HepG2 (cell line): ENCODE results near the gene YKT6. TPM values are rescaled to one million over a fixed set of nuclear protein-coding genes. Genes with fewer than 3 reads are reported as not detected.

Source experiments
- ATAC-seq: fragments of 200-7000 bp; cut with Tn5 transposase; 3 replicates; pipeline ENCODE4 v1.9.1; 2020; ENCODE audit warnings: mild to moderate bottlenecking, moderate library complexity
- BruUV-seq: library from RNA; stranded (reverse); fragments of 400-500 nt; replicated peaks from 2 replicates; lab custom pipeline; 2021; lab: Mats Ljungman, UMichigan
- CTCF ChIA-PET: fragments of 300-600 bp; formaldehyde crosslinking; extraction: SDS; loops from one replicate; lab custom pipeline; 2021; ENCODE audit warnings: low total read pairs, inconsistent platforms, low intra/inter-chr PET ratio; lab: Yijun Ruan, JAX
- POLR2A ChIA-PET: fragments of 350-600 bp; sonication (Branson Sonifier 250); formaldehyde crosslinking; loops from one replicate; lab custom pipeline; 2020; ENCODE audit warnings: antibody characterized with exemption, inconsistent platforms; lab: Yijun Ruan, JAX
- DNase-seq: peaks from one replicate; pipeline ENCODE4 v3.0.0-alpha.2; 2015; ENCODE audit warnings: low spot score
- FAIRE-seq: peaks from 3 replicates; lab custom pipeline; 2011; peaks lifted over from hg19 to GRCh38; lab: Jason Lieb, UNC
- H2AFZ ChIP-seq: one replicate; pipeline ENCODE4 v1.6.1; 2011; ENCODE audit warnings: low read length, inconsistent platforms
- H3K27ac ChIP-seq: fragments of 300-600 bp; 3 replicates; pipeline ENCODE4 v1.8.0; 2011; ENCODE audit warnings: mixed run types, mild to moderate bottlenecking, mixed read lengths, low read length, inconsistent platforms; ENCODE audit not compliant: insufficient read depth; ENCODE audit errors: extremely low read length
- H3K27me3 ChIP-seq, 2 experiments: fragments of 200-600 bp in 1 of 2; 2 replicates in 1 of 2; 3 replicates in 1 of 2; pipeline versions ENCODE4 v1.6.0 to v1.8.0; 2011; ENCODE audit warnings: low read length in 2 of 2, mild to moderate bottlenecking in 2 of 2, moderate library complexity in 2 of 2, inconsistent platforms in 1 of 2; ENCODE audit not compliant: insufficient read depth in 2 of 2, control insufficient read depth in 1 of 2
- H3K36me3 ChIP-seq, 2 experiments: fragments of 200-600 bp in 1 of 2; replicated peaks in 1 of 2; 2 replicates in 1 of 2; 3 replicates in 1 of 2; pipeline versions ENCODE4 v1.5.1 to v1.8.0; 2011; ENCODE audit warnings: low read length in 2 of 2, inconsistent platforms in 1 of 2; ENCODE audit not compliant: insufficient read depth in 2 of 2, control insufficient read depth in 1 of 2
- H3K4me1 ChIP-seq: 2 replicates; pipeline ENCODE4 v1.5.1; 2012; ENCODE audit warnings: low read length, inconsistent platforms; ENCODE audit not compliant: insufficient read depth
- H3K4me2 ChIP-seq: 2 replicates; pipeline ENCODE4 v1.6.0; 2011; ENCODE audit warnings: low read depth, low read length, inconsistent platforms
- H3K4me3 ChIP-seq, 3 experiments: fragments of 200-600 bp in 1 of 3; sonication (generic), shearing (Covaris generic) in 1 of 3; replicated peaks in 1 of 3; 2 replicates each; pipeline ENCODE4 v1.5.1; 2011 to 2016; ENCODE audit warnings: low read length in 3 of 3, inconsistent platforms in 2 of 3, low read depth in 2 of 3, mild to moderate bottlenecking in 2 of 3, control low read depth in 1 of 3, mixed read lengths in 1 of 3; ENCODE audit not compliant: insufficient read depth in 1 of 3
- H3K79me2 ChIP-seq: one replicate; pipeline ENCODE4 v1.6.1; 2011; ENCODE audit warnings: low read length, inconsistent platforms; ENCODE audit not compliant: insufficient read depth
- H3K9ac ChIP-seq: 2 replicates; pipeline ENCODE4 v1.6.0; 2011; ENCODE audit warnings: mild to moderate bottlenecking, low read depth, low read length, inconsistent platforms; ENCODE audit not compliant: insufficient read depth
- H3K9me3 ChIP-seq: 2 replicates; pipeline ENCODE4 v1.5.1; 2012; ENCODE audit warnings: mild to moderate bottlenecking, low read length
- H4K20me1 ChIP-seq: 2 replicates; pipeline ENCODE4 v1.6.0; 2011; ENCODE audit warnings: inconsistent platforms, mild to moderate bottlenecking, low read length, moderate library complexity; ENCODE audit not compliant: insufficient read depth
- ARNT ChIP-seq: fragments of 450-650 bp; IDR thresholded peaks from 2 replicates; pipeline ENCODE4 v1.6.1; 2017
- BCLAF1 ChIP-seq: fragments of 450-650 bp; IDR thresholded peaks from 2 replicates; pipeline ENCODE4 v1.6.1; 2017; ENCODE audit warnings: mild to moderate bottlenecking
- ELF4 ChIP-seq: sonication (generic); formaldehyde crosslinking; IDR thresholded peaks from 2 replicates; pipeline ENCODE4 v1.5.0; 2020; ENCODE audit warnings: missing genetic modification reagents, mild to moderate bottlenecking, moderate library complexity, borderline replicate concordance
- HMGA1 ChIP-seq: sonication (generic); formaldehyde crosslinking; conservative IDR thresholded peaks from 2 replicates; pipeline ENCODE4 v1.4.0; 2020; ENCODE audit warnings: missing genetic modification reagents
- SP4 ChIP-seq: sonication (generic); formaldehyde crosslinking; IDR thresholded peaks from 2 replicates; pipeline ENCODE4 v1.8.1; 2023; ENCODE audit warnings: mild to moderate bottlenecking, missing genetic modification reagents
- SRSF4 ChIP-seq: fragments of 200-400 bp; formaldehyde crosslinking; IDR thresholded peaks from one replicate; pipeline ENCODE4 v1.6.1; 2018; ENCODE audit warnings: mild to moderate bottlenecking, low read depth, low read length, moderate library complexity; ENCODE audit not compliant: poor library complexity, severe bottlenecking
- SSRP1 ChIP-seq: IDR thresholded peaks from 2 replicates; pipeline ENCODE4 v1.6.1; 2016; ENCODE audit warnings: control low read depth
- TBX3 ChIP-seq: fragments of 450-650 bp; IDR thresholded peaks from 2 replicates; pipeline ENCODE4 v1.6.1; 2017; ENCODE audit warnings: antibody characterized with exemption, mild to moderate bottlenecking, inconsistent platforms, borderline replicate concordance
- ZBTB34 ChIP-seq: sonication (generic); formaldehyde crosslinking; IDR thresholded peaks from 2 replicates; pipeline ENCODE4 v1.8.0; 2022; ENCODE audit warnings: mild to moderate bottlenecking, missing genetic modification reagents
- ZNF142 ChIP-seq: sonication (generic); formaldehyde crosslinking; IDR thresholded peaks from 2 replicates; pipeline ENCODE4 v1.4.0; 2020; ENCODE audit warnings: missing genetic modification reagents
- ZNF503 ChIP-seq: sonication (generic); formaldehyde crosslinking; IDR thresholded peaks from 2 replicates; pipeline ENCODE4 v1.4.0; 2020; ENCODE audit warnings: missing genetic modification reagents
- WGBS: methylation state at CpG from one replicate; pipeline ENCODE4 v1.1.6; 2017; ENCODE audit warnings: low lambda C conversion rate; 5-methylcytosine and 5-hydroxymethylcytosine counted together
- in situ Hi-C: cut with HindIII; loops from 2 replicates; pipeline ENCODE4 v1.10.0; 2017; ENCODE audit warnings: low pct_unique_long_range_greater_than_20kb; ENCODE audit not compliant: extremely low pct_ligation_motif_present
- intact Hi-C: fragments of 100-400 bp; cut with micrococcal nuclease; formaldehyde crosslinking; loops from one replicate; pipeline ENCODE4 v1.10.0; 2022; ENCODE audit not compliant: unreplicated experiment
- polyA plus RNA-seq, 8 experiments: library from polyadenylated mRNA; depleted of rRNA in 3 of 8; stranded (reverse) in 7 of 8; unstranded in 1 of 8; fragments of >200 nt; fragmentation: Illumina TruSeq in 4 of 8; extraction: Trizol in 4 of 8; gene quantifications; 2 replicates each; pipeline versions ENCODE4 v1.2.1 to v1.2.3, GENCODE V29; 2011 to 2016; ENCODE audit warnings: low read depth in 4 of 8, missing spikeins in 1 of 8, mixed read lengths in 1 of 8; ENCODE audit not compliant: insufficient read depth in 1 of 8
- total RNA-seq, 5 experiments: library from RNA; depleted of rRNA; stranded (reverse); fragments of >200 nt; fragmentation: Illumina TruSeq; extraction: Trizol; gene quantifications; 2 replicates each; pipeline ENCODE4 v1.2.3, GENCODE V29; 2016; ENCODE audit warnings: low read depth in 1 of 5

The YKT6 gene
- total and polyA plus RNA-seq, 2 of the 13 experiments (the other 11 are each of a cell fraction or from before 2014, with no cell fraction given), result 52.2 to 60.3 TPM

- DNase-seq (no peak), FAIRE-seq (no peak), ATAC-seq (no peak)
- intact Hi-C loops (no loop called here), in situ Hi-C loops (no loop called here)
- Histone ChIP-seq H4K20me1 (no peaks in the 10 kb centered on the region), H3K4me2 (no peak overlapping the region), H3K4me3 (no peak overlapping the region), H3K9me3 (no peaks in the 10 kb centered on the region), H3K79me2 (no peaks in the 10 kb centered on the region), H2AFZ (no peak overlapping the region), H3K4me1 (no peaks in the 10 kb centered on the region), H3K9ac (no peak overlapping the region), H3K27ac (no peak overlapping the region), H3K27me3 (peaks cover 7 to 29% of the 10 kb centered on the region in 2 experiments; a peak in 3 of 5 replicates), H3K36me3 (no peaks in the 10 kb centered on the region)
- no TSS peak for BruUV-seq
- 38% methylated on average over 2 of the region's 10 CpGs for WGBS
- POLR2A ChIA-PET, result no interaction called here
- CTCF ChIA-PET, result no interaction called here
- TF ChIP-seq ZNF142 (CRISPR knock-in tag) (no peak), BCLAF1 (no peak), SRSF4 (no peak), ZNF503 (CRISPR knock-in tag) (no peak), TBX3 (no peak), ZBTB34 (no peak), SSRP1 (no peak), SP4 (CRISPR knock-in tag) (no peak), ARNT (no peak), HMGA1 (no peak), ELF4 (CRISPR knock-in tag) (no peak)
These were observed 47.3 kb downstream of the YKT6 start for GRCh38 chr7:44247868-44248651.
